Measurements from ENCODE around the gene HTRA2.
A peak's percentile ranks its signal among the peaks of the same experiment; 100 is the strongest.

HTRA2 gene

DNA sequence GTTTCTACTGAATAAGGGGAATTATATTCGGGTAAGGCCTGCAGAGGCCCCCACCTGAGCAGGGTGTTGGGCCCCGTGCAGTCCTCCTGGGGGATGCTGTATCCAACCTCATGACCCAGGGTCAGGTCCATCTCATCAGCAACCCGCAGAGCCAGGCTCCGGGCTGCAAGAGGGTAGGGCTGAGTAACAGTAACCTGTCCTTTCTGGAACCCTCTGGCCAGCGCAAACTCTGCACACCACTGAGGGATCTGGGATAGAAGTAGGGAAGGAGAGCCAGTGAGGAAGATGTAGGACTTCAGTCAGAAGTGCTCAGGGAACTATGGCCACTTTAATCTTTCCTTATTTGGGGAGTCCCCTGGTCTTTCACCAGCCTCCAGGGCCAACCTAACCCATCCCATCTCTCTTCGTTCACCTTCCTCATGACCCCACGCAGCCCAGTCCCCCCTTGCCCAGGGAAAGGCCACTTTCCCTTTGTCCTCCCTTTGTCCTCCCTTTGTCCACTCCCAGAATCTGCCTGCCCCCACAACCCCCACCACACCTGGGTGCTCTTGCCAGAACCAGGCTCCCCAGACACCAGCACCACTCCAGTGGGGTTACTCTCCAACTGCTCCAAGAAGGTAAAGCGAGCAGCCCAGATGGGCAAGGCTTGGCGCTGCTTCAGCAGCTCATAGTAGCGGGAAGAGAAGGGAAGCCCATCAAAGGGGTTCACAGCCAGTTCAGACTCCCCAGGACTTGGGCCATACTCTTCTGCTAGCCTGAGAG, 4.6 kb upstream of the HTRA2 start:
- no peak overlapping the region for H3K4me3 ChIP-seq
- no peak overlapping the region for H3K9ac ChIP-seq (ENCODE audit: insufficient read length)

DNA sequence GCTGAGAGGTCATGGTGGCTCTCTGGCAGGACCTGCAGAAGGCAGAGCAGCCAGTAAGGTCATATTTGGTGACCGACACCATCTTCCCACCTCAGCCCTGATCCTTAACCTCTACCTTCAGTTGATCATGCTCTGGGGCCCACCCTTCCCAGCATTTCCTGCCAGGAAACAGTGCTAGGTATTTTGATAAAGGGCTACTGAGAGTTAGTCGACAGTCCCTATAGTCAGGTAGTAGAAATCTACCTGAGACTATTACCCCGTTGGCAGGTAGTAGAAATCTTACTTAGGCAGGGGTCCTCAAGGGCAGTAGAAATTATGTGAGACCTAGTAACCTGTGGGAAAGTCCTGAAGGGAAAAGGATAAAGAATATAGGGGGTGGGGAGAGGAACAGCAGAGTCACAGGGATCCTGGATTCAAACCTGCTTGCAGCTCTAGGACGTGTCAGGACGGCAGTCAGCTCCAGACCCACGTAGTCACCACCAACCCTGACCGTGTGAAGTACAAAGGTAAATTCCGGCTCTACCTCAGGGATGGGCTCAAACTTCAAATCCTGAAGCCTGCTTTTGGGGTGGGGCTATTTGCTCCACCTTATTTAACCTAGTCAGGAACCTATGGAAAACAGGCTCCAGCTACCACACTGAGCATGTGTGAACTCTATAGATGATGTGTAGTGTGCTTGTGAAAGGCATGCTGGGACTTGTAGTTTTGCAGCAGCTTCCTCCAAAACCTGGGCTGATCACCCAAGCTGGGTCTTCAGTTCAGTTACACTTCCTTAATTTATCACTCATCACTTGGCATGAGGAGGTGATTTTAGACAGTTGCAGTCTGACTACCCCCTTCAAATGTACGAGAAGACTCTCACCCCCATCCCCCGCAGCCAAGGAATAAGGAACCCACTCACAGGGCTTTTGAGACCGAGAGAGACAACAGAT, 3.8 kb upstream of the HTRA2 start, which contains the start of gene DQX1:
DQX1 (minus strand) TSS at position 515 of the 932 bp plus-strand sequence; CDS start at position 13, 502 bp downstream.
- Histone ChIP-seq H3K9me3 (ENCODE audit: low read depth, low read length) (no peaks in the 10 kb centered on the region), H3K9ac (ENCODE audit: insufficient read length) (no peak within 1 kb of the TSS), H3K27ac (no peak within 1 kb of the TSS), H3K36me3 (ENCODE audit: insufficient read depth, low read length) (peaks cover 31% of the 10 kb centered on the region), H3K4me3 (no peak within 1 kb of the TSS)
- no peak for DNase-seq (ENCODE audit: low read depth, low spot score)
- TF ChIP-seq POLR2AphosphoS5 (IDR thresholded peaks at IDR 0.05; ENCODE audit: borderline replicate concordance, low read depth, low read length) (no peak), FOXP2 (optimal IDR thresholded peaks at IDR 0.05; ENCODE audit: control extremely low read depth, extremely low read length, insufficient read depth) (no peak), EZH2 (IDR thresholded peaks at IDR 0.05) (no peak)

More for the DNA sequence above, 4.6 kb upstream of the HTRA2 start:
- TF ChIP-seq FOXP2 (optimal IDR thresholded peaks at IDR 0.05; ENCODE audit: control extremely low read depth, extremely low read length, insufficient read depth) (no peak), EZH2 (IDR thresholded peaks at IDR 0.05) (no peak), POLR2AphosphoS5 (IDR thresholded peaks at IDR 0.05; ENCODE audit: borderline replicate concordance, low read depth, low read length) (no peak)
- no peak for DNase-seq (ENCODE audit: low read depth, low spot score)
- Histone ChIP-seq H3K27ac (no peak overlapping the region), H3K9me3 (ENCODE audit: low read depth, low read length) (no peaks in the 10 kb centered on the region), H3K36me3 (ENCODE audit: insufficient read depth, low read length) (peaks cover 31% of the 10 kb centered on the region)

DNA sequence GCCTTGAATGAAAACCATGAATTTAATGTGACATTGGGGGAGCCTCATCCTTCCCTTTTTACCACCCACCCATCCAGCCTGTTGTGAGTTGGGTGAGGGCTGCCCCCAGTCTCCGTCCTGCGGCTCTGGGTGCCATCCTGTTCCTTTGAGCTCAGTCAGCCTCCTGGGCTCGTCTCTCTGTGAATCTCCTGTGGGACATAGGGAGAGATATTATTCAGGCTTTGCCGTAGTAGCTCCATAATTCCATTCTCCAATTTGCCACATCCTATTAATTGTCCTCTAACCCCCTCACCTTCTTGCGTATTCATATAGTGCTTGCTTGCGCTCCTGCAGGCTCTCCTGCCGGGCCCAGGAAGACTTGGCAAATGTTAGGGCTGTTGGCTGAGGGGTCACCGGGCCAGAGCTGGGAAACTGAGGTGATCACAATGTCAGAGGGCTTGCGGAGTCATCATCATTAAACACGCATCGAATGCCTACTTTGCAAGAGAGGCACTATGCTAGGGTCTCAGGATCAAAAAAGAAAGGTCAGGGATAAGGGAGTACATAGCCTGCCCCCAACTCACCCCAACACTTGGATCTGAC, 3.0 kb upstream of the HTRA2 start:
- H3K36me3 ChIP-seq (ENCODE audit: insufficient read depth, low read length), result peaks cover 37% of the 10 kb centered on the region
- TF ChIP-seq EZH2 (IDR thresholded peaks at IDR 0.05), result no peak
- no peak for TF ChIP-seq FOXP2 (optimal IDR thresholded peaks at IDR 0.05; ENCODE audit: control extremely low read depth, extremely low read length, insufficient read depth)
- no peak for TF ChIP-seq POLR2AphosphoS5 (IDR thresholded peaks at IDR 0.05; ENCODE audit: borderline replicate concordance, low read depth, low read length)
- H3K9me3 ChIP-seq (ENCODE audit: low read depth, low read length), result no peaks in the 10 kb centered on the region
- H3K4me3 ChIP-seq, result no peak overlapping the region
- no peak for DNase-seq (ENCODE audit: low read depth, low spot score)
- H3K27ac ChIP-seq, result no peak overlapping the region
- H3K9ac ChIP-seq (ENCODE audit: insufficient read length), result no peak overlapping the region

DNA sequence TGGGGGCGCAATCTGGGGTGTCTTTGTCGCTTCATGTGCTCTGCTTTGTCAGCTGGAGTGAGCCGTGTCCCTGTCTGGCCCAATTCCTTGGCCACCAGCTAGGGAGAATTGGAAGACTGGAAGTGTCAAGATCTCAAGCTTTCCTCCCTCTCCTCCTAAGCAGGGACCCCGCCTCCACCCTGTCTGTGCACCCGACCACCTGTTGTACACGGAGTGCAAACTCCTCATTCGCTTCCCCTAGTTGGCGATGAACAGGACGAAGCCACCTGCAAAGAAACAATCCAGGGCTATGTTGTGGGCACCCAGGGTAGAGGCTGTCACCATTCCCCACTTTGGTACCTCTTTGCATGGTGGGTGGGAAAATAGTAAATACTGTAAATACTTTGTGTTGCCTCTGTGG, 2.0 kb upstream of the HTRA2 start:
- H3K4me3 ChIP-seq, result no peak overlapping the region; the same call in 1 of the 2 replicates
- H3K9ac ChIP-seq (ENCODE audit: insufficient read length), result no peak overlapping the region
- no peak for TF ChIP-seq FOXP2 (optimal IDR thresholded peaks at IDR 0.05; ENCODE audit: control extremely low read depth, extremely low read length, insufficient read depth)
- TF ChIP-seq EZH2 (IDR thresholded peaks at IDR 0.05), result no peak
- no peak for TF ChIP-seq POLR2AphosphoS5 (IDR thresholded peaks at IDR 0.05; ENCODE audit: borderline replicate concordance, low read depth, low read length)
- peaks cover 42% of the 10 kb centered on the region for H3K36me3 ChIP-seq (ENCODE audit: insufficient read depth, low read length)
- DNase-seq (ENCODE audit: low read depth, low spot score), result no peak
- no peaks in the 10 kb centered on the region for H3K9me3 ChIP-seq (ENCODE audit: low read depth, low read length)
- no peak overlapping the region for H3K27ac ChIP-seq

DNA sequence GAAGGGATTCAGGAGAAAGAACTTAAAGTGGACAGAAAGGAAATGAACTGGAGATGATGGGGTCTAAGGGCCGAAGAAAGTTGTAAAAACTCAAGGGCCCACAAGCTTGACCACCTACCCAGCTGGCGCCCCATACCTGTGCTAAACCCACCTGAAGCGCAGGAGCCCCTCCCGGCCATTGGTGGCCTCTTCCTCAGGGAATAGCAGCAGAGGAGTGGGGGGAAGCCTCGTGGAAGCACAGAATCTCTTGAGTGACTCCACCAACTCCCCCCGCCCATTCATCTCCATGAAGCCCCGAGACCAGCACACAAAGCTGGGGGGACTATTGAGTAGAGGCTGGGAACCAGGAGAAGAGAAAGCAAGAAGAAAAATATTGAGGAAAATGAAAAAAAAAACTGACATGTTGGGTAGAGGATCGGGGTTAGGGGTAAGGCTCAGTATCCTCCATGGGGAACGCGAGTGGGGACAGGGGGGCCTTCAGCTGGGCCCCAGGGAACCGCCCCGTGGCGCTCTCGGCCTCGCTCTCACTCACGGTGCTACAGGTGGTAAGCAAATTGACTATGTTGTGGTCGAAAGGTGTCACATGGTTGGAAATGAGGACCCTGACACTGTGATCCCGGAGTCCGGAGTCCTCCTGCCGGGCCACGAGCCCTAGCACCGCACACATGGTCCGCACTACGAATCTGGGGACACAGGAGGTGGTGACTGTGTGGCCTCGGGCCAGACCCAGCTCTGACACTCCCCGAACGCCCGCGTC, 955 bp upstream of the HTRA2 start:
- H3K9ac ChIP-seq (ENCODE audit: insufficient read length), result peak overlapping the region; percentile 96
- H3K27ac ChIP-seq, result peak overlapping the region; percentile 87
- H3K9me3 ChIP-seq (ENCODE audit: low read depth, low read length), result no peaks in the 10 kb centered on the region
- no peak for TF ChIP-seq POLR2AphosphoS5 (IDR thresholded peaks at IDR 0.05; ENCODE audit: borderline replicate concordance, low read depth, low read length)
- TF ChIP-seq EZH2 (IDR thresholded peaks at IDR 0.05), result no peak
- no peak for TF ChIP-seq FOXP2 (optimal IDR thresholded peaks at IDR 0.05; ENCODE audit: control extremely low read depth, extremely low read length, insufficient read depth)
- DNase-seq (ENCODE audit: low read depth, low spot score), result no peak
- H3K36me3 ChIP-seq (ENCODE audit: insufficient read depth, low read length), result peaks cover 43% of the 10 kb centered on the region
- H3K4me3 ChIP-seq, result peak overlapping the region; percentile 98

DNA sequence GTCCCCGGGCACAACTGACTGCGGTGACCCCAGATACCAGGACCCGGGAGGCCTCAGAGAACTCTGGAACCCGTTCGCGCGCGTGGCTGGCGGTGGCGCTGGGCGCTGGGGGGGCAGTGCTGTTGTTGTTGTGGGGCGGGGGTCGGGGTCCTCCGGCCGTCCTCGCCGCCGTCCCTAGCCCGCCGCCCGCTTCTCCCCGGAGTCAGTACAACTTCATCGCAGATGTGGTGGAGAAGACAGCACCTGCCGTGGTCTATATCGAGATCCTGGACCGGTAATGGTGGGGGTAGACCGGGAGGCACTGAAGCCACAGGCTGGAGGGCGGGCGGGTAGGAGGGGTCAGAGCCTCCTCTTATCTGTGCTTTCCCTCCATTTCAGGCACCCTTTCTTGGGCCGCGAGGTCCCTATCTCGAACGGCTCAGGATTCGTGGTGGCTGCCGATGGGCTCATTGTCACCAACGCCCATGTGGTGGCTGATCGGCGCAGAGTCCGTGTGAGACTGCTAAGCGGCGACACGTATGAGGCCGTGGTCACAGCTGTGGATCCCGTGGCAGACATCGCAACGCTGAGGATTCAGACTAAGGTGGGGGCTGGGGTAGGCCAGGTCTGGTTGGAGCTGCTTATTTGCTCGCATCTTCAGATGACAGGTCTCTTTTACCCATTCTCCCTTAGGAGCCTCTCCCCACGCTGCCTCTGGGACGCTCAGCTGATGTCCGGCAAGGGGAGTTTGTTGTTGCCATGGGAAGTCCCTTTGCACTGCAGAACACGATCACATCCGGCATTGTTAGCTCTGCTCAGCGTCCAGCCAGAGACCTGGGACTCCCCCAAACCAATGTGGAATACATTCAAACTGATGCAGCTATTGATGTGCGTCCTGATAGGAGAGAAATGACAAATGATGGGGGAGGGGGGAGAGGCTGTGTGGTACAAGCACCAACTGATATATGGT, 780 bp downstream of the HTRA2 start:
- H3K9me3 ChIP-seq (ENCODE audit: low read depth, low read length), result no peaks in the 10 kb centered on the region
- 0 out of 2 replicates have a peak overlapping the region, but pooled peaks have one; percentile 26 for H3K27ac ChIP-seq
- no peak for DNase-seq (ENCODE audit: low read depth, low spot score)
- peak overlapping the region; percentile 98 for H3K4me3 ChIP-seq
- peak overlapping the region; percentile 96 for H3K9ac ChIP-seq (ENCODE audit: insufficient read length)
- no peak for TF ChIP-seq EZH2 (IDR thresholded peaks at IDR 0.05)
- peaks cover 43% of the 10 kb centered on the region for H3K36me3 ChIP-seq (ENCODE audit: insufficient read depth, low read length)

DNA sequence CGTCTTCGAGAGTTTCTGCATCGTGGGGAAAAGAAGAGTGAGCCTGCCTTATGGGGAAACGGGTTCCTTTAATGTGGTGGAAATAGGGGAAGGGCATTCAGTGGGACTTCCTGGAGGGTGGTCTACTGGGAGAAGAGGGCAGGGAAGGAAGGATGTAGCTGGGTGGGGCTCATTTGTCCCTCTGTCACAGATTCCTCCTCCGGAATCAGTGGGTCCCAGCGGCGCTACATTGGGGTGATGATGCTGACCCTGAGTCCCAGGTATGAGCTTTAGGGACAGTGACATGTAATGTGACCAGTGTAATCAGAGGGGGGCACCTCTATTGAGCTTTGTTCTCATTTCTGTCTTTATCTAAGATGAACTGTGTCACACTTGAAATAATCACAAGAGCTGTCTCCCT, 1.9 kb downstream of the HTRA2 start:
- no peaks in the 10 kb centered on the region for H3K9me3 ChIP-seq (ENCODE audit: low read depth, low read length)
- no peak overlapping the region for H3K9ac ChIP-seq (ENCODE audit: insufficient read length)
- peaks cover 33% of the 10 kb centered on the region for H3K36me3 ChIP-seq (ENCODE audit: insufficient read depth, low read length)
- TF ChIP-seq EZH2 (IDR thresholded peaks at IDR 0.05) (no peak), FOXP2 (optimal IDR thresholded peaks at IDR 0.05; ENCODE audit: control extremely low read depth, extremely low read length, insufficient read depth) (no peak), POLR2AphosphoS5 (IDR thresholded peaks at IDR 0.05; ENCODE audit: borderline replicate concordance, low read depth, low read length) (no peak)
- H3K4me3 ChIP-seq, result no peak overlapping the region
- no peak overlapping the region for H3K27ac ChIP-seq
- DNase-seq (ENCODE audit: low read depth, low spot score), result no peak

All from SK-N-MC (cell line).